H9 (cell line): ENCODE measurements around the gene TTLL9. TPM values are rescaled to one million over a fixed set of nuclear protein-coding genes. Genes with fewer than 3 reads are reported as not detected.

ENCODE experiments used
- DNase-seq: peaks from one replicate; pipeline ENCODE4 v3.0.0-alpha.2; 2017
- H2AFZ ChIP-seq: one replicate; pipeline ENCODE4 v1.6.1; 2013; ENCODE audit warnings: mild to moderate bottlenecking, low read length, control low read depth, moderate library complexity
- H2AK5ac ChIP-seq: 2 replicates; pipeline ENCODE4 v1.6.1; 2013; ENCODE audit warnings: low read length, control low read depth, mixed read lengths; ENCODE audit not compliant: insufficient read length
- H2BK120ac ChIP-seq: one replicate; pipeline ENCODE4 v1.6.1; 2013; ENCODE audit warnings: low read depth, mild to moderate bottlenecking, low read length, control low read depth, inconsistent platforms; ENCODE audit not compliant: poor library complexity, severe bottlenecking
- H2BK12ac ChIP-seq: 2 replicates; pipeline ENCODE4 v1.6.1; 2013; ENCODE audit warnings: low read length, control low read depth, mixed read lengths, low read depth; ENCODE audit not compliant: insufficient read length
- H2BK15ac ChIP-seq: 2 replicates; pipeline ENCODE4 v1.6.1; 2013; ENCODE audit warnings: low read depth, low read length, control low read depth
- H2BK20ac ChIP-seq: one replicate; pipeline ENCODE4 v1.6.1; 2013; ENCODE audit warnings: low read depth, mild to moderate bottlenecking, low read length, control low read depth, inconsistent platforms; ENCODE audit not compliant: poor library complexity, severe bottlenecking
- H2BK5ac ChIP-seq: 2 replicates; pipeline ENCODE4 v1.6.1; 2013; ENCODE audit warnings: low read length, control low read depth, mixed read lengths; ENCODE audit not compliant: insufficient read length
- H3K14ac ChIP-seq: 2 replicates; pipeline ENCODE4 v1.6.1; 2013; ENCODE audit warnings: low read length, control low read depth; ENCODE audit not compliant: insufficient read depth
- H3K18ac ChIP-seq: 2 replicates; pipeline ENCODE4 v1.6.1; 2013; ENCODE audit warnings: low read depth, mild to moderate bottlenecking, mixed read lengths, low read length, control low read depth; ENCODE audit not compliant: insufficient read length
- H3K23ac ChIP-seq: 2 replicates; pipeline ENCODE4 v1.6.1; 2013; ENCODE audit warnings: low read length, control low read depth, mixed read lengths, low read depth; ENCODE audit not compliant: insufficient read length
- H3K23me2 ChIP-seq: 2 replicates; pipeline ENCODE4 v1.6.1; 2013; ENCODE audit warnings: low read depth, mild to moderate bottlenecking, mixed read lengths, low read length, control low read depth; ENCODE audit not compliant: insufficient read length, poor library complexity, severe bottlenecking
- H3K27ac ChIP-seq: 2 replicates; pipeline ENCODE4 v1.5.1; 2013; ENCODE audit warnings: low read length, control low read depth, mixed read lengths, low read depth; ENCODE audit not compliant: insufficient read length
- H3K27me3 ChIP-seq: 2 replicates; pipeline ENCODE4 v1.6.1; 2013; ENCODE audit warnings: low read length, control low read depth, inconsistent platforms; ENCODE audit not compliant: insufficient read depth
- H3K4ac ChIP-seq: 2 replicates; pipeline ENCODE4 v1.6.1; 2013; ENCODE audit warnings: low read depth, mild to moderate bottlenecking, control low read depth, inconsistent platforms, low read length, moderate library complexity
- H3K4me1 ChIP-seq: 2 replicates; pipeline ENCODE4 v1.6.1; 2013; ENCODE audit warnings: low read length, control low read depth, inconsistent platforms; ENCODE audit not compliant: insufficient read depth
- H3K4me2 ChIP-seq: 2 replicates; pipeline ENCODE4 v1.6.1; 2013; ENCODE audit warnings: low read length, control low read depth, mixed read lengths; ENCODE audit not compliant: insufficient read length, insufficient read depth
- H3K56ac ChIP-seq: 2 replicates; pipeline ENCODE4 v1.6.1; 2013; ENCODE audit warnings: low read depth, mild to moderate bottlenecking, mixed read lengths, low read length, control low read depth; ENCODE audit not compliant: insufficient read length
- H3K79me1 ChIP-seq: 2 replicates; pipeline ENCODE4 v1.6.1; 2013; ENCODE audit warnings: low read depth, mild to moderate bottlenecking, moderate library complexity, low read length, control low read depth, inconsistent platforms; ENCODE audit not compliant: insufficient read depth, poor library complexity, severe bottlenecking
- H3K79me2 ChIP-seq: 2 replicates; pipeline ENCODE4 v1.6.1; 2013; ENCODE audit warnings: low read length, control low read depth, inconsistent platforms; ENCODE audit not compliant: insufficient read depth
- H3K9ac ChIP-seq: 2 replicates; pipeline ENCODE4 v1.6.1; 2013; ENCODE audit warnings: low read length, control low read depth, mixed read lengths; ENCODE audit not compliant: insufficient read length; ENCODE audit errors: extremely low read depth
- H3K9me3 ChIP-seq: one replicate; pipeline ENCODE4 v1.6.1; 2013; ENCODE audit warnings: low read depth, low read length, inconsistent platforms; ENCODE audit not compliant: control insufficient read depth
- H3T11ph ChIP-seq: one replicate; pipeline ENCODE4 v1.6.1; 2013; ENCODE audit warnings: mild to moderate bottlenecking, low read length, control low read depth, inconsistent platforms
- H4K20me1 ChIP-seq: one replicate; pipeline ENCODE4 v1.6.1; 2013; ENCODE audit not compliant: control insufficient read depth, insufficient read length, insufficient read depth
- H4K5ac ChIP-seq: 2 replicates; pipeline ENCODE4 v1.6.1; 2013; ENCODE audit warnings: low read depth, mild to moderate bottlenecking, mixed read lengths, low read length, control low read depth; ENCODE audit not compliant: insufficient read length
- H4K8ac ChIP-seq: replicated peaks from 2 replicates; pipeline ENCODE4 v1.6.1; 2013; ENCODE audit warnings: low read length, control low read depth, mixed read lengths, low read depth; ENCODE audit not compliant: insufficient read length
- H4K91ac ChIP-seq: 2 replicates; pipeline ENCODE4 v1.6.1; 2013; ENCODE audit warnings: low read depth, mild to moderate bottlenecking, moderate library complexity, mixed read lengths, low read length, control low read depth; ENCODE audit not compliant: insufficient read length
- H3K27ac Mint-ChIP-seq, 3 experiments: 2 replicates in 2 of 3; 3 replicates in 1 of 3; pipeline ENCODE4 v1.8.0; 2020 to 2021; ENCODE audit warnings: mixed read lengths in 3 of 3, mild to moderate bottlenecking in 1 of 3, moderate library complexity in 1 of 3
- H3K27me3 Mint-ChIP-seq: 2 replicates; pipeline ENCODE4 v1.8.0; 2021; ENCODE audit warnings: low read depth, mild to moderate bottlenecking, moderate library complexity, mixed read lengths
- H3K36me3 Mint-ChIP-seq, 3 experiments: 2 replicates in 2 of 3; 3 replicates in 1 of 3; pipeline ENCODE4 v1.8.0; 2020 to 2021; ENCODE audit warnings: low read depth in 3 of 3, mixed read lengths in 3 of 3; ENCODE audit not compliant: insufficient read depth in 1 of 3
- H3K4me1 Mint-ChIP-seq, 2 experiments: 2 replicates each; pipeline ENCODE4 v1.8.0; 2020; ENCODE audit warnings: mixed read lengths in 2 of 2
- H3K4me3 Mint-ChIP-seq, 2 experiments: 2 replicates in 1 of 2; 3 replicates in 1 of 2; pipeline ENCODE4 v1.8.0; 2020 to 2021; ENCODE audit warnings: mild to moderate bottlenecking in 2 of 2, mixed read lengths in 2 of 2, moderate library complexity in 1 of 2
- H3K9me3 Mint-ChIP-seq, 2 experiments: 2 replicates in 1 of 2; 3 replicates in 1 of 2; pipeline ENCODE4 v1.8.0; 2020; ENCODE audit warnings: mild to moderate bottlenecking in 2 of 2, mixed read lengths in 2 of 2, moderate library complexity in 1 of 2
- WGBS: extraction: QIAGEN DNeasy Blood & Tissue Kit; methylation state at CpG from one replicate; pipeline ENCODE4 v1.1.7; 2013; ENCODE audit warnings: missing lambda C conversion rate, low lambda C conversion rate, mixed read lengths; ENCODE audit not compliant: insufficient read length; ENCODE audit errors: extremely low coverage; 5-methylcytosine and 5-hydroxymethylcytosine counted together
- total RNA-seq: library from RNA; stranded (reverse); gene quantifications from 2 replicates; pipeline ENCODE4 v1.2.1, GENCODE V29; 2021
- TF ChIP-seq, protein P1 (sequence below): fragments of 200-600 bp; sonication (generic); conservative IDR thresholded peaks from 3 replicates; pipeline ENCODE4 v1.8.0; 2021; ENCODE audit warnings: antibody characterized with exemption, mild to moderate bottlenecking

The TTLL9 gene
- total RNA-seq, 1 experiment from 2014 or later: 0.20 TPM

DNA sequence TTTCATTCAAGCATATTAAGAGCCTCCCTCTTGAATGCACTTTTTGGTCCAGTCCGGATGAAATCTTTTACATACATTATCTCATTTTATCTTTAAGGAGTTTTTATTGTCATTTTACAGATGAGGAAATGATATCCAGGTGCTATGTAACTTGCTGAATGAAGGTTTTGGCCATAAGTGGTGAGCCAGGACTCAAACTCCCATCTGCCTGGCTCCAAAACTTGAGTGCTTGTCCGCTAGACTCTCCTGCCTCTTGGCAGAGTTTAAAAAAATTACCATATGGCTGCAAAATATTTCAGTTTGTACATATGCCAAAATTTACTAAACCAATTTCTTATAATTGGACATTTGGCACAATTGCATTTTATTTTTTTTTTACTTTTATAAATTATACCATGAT, 69.2 kb downstream of the TTLL9 start:
- Mint-ChIP-seq H3K4me3 (no peak overlapping the region), H3K36me3 (peaks cover 0 to 11% (median 2%) of the 10 kb centered on the region in 3 experiments; a peak in 5 of 7 replicates), H3K27me3 (peaks cover 5% of the 10 kb centered on the region; the same call in 1 of the 2 replicates), H3K4me1 (peaks cover 19 to 21% of the 10 kb centered on the region in 2 experiments), H3K9me3 (no peaks in the 10 kb centered on the region), H3K27ac (no peak overlapping the region)
- Histone ChIP-seq H4K8ac (no peak overlapping the region), H3K18ac (no peak overlapping the region), H3K4me2 (no peak overlapping the region), H3K79me2 (no peaks in the 10 kb centered on the region), H3K56ac (no peak overlapping the region), H2BK20ac (no peak overlapping the region), H3K23ac (no peak overlapping the region), H3K9me3 (no peaks in the 10 kb centered on the region), H3T11ph (no peak overlapping the region), H3K79me1 (no peaks in the 10 kb centered on the region), H2BK12ac (no peak overlapping the region), H3K4me1 (no peaks in the 10 kb centered on the region), H4K20me1 (peaks cover 3% of the 10 kb centered on the region), H2AK5ac (no peak overlapping the region), H4K5ac (no peak overlapping the region), H4K91ac (no peak overlapping the region), H3K27ac (no peak overlapping the region), H3K27me3 (0 out of 2 replicates have a peak, but pooled peaks cover 2% of the 10 kb centered on the region), H3K9ac (no peak overlapping the region), H2BK120ac (no peak overlapping the region), H2BK5ac (no peak overlapping the region), H3K4ac (no peak overlapping the region), H2BK15ac (no peak overlapping the region), H2AFZ (no peak overlapping the region), H3K23me2 (no peaks in the 10 kb centered on the region), H3K14ac (no peak overlapping the region)
- TF ChIP-seq, protein P1, sequence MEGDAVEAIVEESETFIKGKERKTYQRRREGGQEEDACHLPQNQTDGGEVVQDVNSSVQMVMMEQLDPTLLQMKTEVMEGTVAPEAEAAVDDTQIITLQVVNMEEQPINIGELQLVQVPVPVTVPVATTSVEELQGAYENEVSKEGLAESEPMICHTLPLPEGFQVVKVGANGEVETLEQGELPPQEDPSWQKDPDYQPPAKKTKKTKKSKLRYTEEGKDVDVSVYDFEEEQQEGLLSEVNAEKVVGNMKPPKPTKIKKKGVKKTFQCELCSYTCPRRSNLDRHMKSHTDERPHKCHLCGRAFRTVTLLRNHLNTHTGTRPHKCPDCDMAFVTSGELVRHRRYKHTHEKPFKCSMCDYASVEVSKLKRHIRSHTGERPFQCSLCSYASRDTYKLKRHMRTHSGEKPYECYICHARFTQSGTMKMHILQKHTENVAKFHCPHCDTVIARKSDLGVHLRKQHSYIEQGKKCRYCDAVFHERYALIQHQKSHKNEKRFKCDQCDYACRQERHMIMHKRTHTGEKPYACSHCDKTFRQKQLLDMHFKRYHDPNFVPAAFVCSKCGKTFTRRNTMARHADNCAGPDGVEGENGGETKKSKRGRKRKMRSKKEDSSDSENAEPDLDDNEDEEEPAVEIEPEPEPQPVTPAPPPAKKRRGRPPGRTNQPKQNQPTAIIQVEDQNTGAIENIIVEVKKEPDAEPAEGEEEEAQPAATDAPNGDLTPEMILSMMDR: no peak
- no peak for DNase-seq
- WGBS: no CpG with 5 or more reads among the region's 2 CpGs
